Astrocyte of the cerebellum (primary cell): ENCODE data around the gene CFAP46.

Experiments used
- DNase-seq: peaks from one replicate; pipeline ENCODE4 v3.0.0-alpha.2; 2011; ENCODE audit warnings: low read depth
- H3K4me3 ChIP-seq: 2 replicates; pipeline ENCODE4 v1.5.1; 2011; ENCODE audit warnings: mild to moderate bottlenecking, low read depth, low read length, moderate library complexity
- in situ Hi-C: cut with HindIII; loops from 2 replicates; pipeline ENCODE4 v1.10.0; 2017; ENCODE audit warnings: low sequenced_read_pairs
- TF ChIP-seq, protein P1 (sequence below): IDR thresholded peaks from 2 replicates; pipeline ENCODE4 v1.5.1; 2012; ENCODE audit warnings: low read length, low read depth, moderate library complexity, mild to moderate bottlenecking; ENCODE audit errors: missing control alignments

The CFAP46 gene

DNA sequence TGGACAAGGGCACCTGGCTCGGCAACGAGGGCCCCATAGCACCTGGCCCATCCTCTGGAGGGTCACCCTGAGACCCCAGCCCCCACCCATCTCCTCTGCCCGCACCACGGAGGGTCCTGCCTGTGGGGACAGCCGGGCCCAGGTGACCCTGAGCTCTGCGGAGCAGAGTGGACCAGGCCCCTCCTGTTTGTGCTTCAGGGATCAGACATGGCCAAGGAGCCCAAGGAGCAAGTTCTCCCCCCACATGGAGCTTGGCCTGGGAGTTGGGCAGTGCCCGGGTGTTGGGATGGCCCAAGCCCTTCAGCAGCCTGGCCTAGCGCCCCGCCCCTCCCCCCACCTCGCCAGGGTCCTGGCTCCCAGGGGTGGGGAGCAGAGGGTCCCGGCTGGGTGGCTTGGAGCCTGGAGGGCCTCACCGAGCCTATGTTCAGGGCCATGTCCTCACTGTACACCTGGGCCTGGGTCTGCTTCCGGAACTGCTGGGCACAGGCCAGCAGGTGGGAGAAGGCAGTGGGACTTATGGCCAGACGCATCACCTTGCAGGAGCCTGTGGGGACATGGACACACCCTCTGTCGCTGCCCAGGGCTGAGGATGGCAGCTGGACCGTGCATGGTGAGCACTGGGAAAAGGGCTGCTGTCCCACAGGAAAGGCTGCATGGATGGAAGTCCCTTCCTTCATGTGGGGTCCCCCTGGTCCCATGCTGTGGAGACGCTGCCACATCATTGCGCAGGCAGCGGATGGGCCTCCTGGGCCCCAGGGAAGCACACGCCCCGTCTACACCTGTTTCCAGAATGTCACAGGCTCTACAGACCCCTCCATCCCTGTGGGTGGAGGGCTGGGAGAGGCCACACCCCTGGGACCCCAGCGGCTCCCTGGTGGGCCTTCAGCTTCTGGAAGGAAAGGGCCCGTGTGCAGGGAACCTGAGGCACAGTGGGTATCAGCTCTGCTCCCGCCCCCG lies 107.2 kb downstream of the CFAP46 start:
- in situ Hi-C loops = no loop called here
- no peak overlapping the region for H3K4me3 ChIP-seq
- no peak for DNase-seq
- TF ChIP-seq, protein P1, sequence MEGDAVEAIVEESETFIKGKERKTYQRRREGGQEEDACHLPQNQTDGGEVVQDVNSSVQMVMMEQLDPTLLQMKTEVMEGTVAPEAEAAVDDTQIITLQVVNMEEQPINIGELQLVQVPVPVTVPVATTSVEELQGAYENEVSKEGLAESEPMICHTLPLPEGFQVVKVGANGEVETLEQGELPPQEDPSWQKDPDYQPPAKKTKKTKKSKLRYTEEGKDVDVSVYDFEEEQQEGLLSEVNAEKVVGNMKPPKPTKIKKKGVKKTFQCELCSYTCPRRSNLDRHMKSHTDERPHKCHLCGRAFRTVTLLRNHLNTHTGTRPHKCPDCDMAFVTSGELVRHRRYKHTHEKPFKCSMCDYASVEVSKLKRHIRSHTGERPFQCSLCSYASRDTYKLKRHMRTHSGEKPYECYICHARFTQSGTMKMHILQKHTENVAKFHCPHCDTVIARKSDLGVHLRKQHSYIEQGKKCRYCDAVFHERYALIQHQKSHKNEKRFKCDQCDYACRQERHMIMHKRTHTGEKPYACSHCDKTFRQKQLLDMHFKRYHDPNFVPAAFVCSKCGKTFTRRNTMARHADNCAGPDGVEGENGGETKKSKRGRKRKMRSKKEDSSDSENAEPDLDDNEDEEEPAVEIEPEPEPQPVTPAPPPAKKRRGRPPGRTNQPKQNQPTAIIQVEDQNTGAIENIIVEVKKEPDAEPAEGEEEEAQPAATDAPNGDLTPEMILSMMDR = no peak

DNA sequence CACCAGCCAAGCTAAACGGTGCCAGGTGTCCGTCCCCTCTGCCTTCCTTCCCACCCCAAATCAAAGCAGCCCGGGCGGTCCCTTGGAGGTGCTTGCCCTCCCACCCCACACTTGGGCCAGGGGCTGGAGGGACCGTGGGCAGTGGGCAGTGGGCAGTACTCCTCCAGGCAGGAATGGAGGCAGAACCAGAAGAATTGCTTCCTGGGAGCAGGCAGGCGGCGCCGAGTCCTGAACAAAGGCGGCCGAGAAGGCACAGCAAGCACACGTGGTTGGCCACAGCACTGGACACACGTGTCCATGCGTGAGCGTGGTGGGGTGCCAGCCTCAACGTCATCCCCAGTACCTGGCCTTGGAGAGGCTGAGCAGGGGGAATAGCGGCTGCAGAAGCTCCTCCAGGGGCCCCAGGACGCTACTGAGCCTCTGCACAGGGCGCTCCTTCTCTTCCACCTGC lies 108.0 kb downstream of the CFAP46 start:
- no peak overlapping the region for H3K4me3 ChIP-seq
- no peak for DNase-seq
- in situ Hi-C loops = no loop called here
- TF ChIP-seq, protein P1 = no peak

GRCh38 chr10:132833421-132834111 lies 108.8 kb downstream of the CFAP46 start:
- TF ChIP-seq, protein P1 = no peak
- DNase-seq = no peak
- no peak overlapping the region for H3K4me3 ChIP-seq
- in situ Hi-C loops = no loop called here

- no peak overlapping the region for H3K4me3 ChIP-seq
- TF ChIP-seq, protein P1 = no peak
- in situ Hi-C loops = no loop called here
- no peak for DNase-seq
Measured at GRCh38 chr10:132832186-132832969, 110.0 kb downstream of the CFAP46 start.

DNA sequence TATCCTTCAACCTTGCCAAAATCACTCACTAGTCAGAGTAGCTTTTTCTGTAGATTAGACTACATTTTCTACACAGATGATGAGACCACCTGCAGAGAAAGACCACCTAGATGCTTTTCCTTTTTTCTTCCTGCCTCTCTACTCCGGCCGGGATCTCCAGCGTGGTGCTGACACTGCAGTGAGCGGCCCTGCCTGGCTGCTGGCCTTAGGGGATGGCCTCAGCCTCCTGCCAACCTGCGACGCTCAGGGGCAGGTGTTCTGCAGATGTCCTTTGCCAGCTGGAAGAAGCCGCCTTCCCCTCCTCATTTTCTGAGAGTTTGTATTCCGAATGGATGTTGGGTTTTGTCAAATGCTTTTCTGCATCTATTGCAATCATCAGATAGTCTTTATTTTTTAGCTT lies 113.0 kb downstream of the CFAP46 start:
- no peak for DNase-seq
- H3K4me3 ChIP-seq = no peak overlapping the region
- in situ Hi-C loops = no loop called here
- TF ChIP-seq, protein P1 = no peak

GRCh38 chr10:132828681-132829080 lies 113.7 kb downstream of the CFAP46 start:
- DNase-seq = no peak
- in situ Hi-C loops = no loop called here
- H3K4me3 ChIP-seq = no peak overlapping the region
- TF ChIP-seq, protein P1 = no peak
